SJSA1 (cell line): ENCODE results near the gene CACNA1C. TPM values are rescaled to one million over a fixed set of nuclear protein-coding genes. Genes with fewer than 3 reads are reported as not detected.

Experiments used
- DNase-seq, 2 experiments: peaks; one replicate each; pipeline ENCODE4 v3.0.0-alpha.2; 2015 to 2020; ENCODE audit warnings: low spot score in 2 of 2, low read depth in 1 of 2
- H3K27ac ChIP-seq: fragments of 250-450 bp; sonication (Bioruptor Pico); 2 replicates; pipeline ENCODE4 v1.5.1; 2020; ENCODE audit warnings: mild to moderate bottlenecking, moderate library complexity
- H3K27me3 ChIP-seq: fragments of 250-450 bp; sonication (Bioruptor Pico); replicated peaks from 2 replicates; pipeline ENCODE4 v1.5.1; 2020; ENCODE audit warnings: mild to moderate bottlenecking, moderate library complexity
- H3K36me3 ChIP-seq: fragments of 250-450 bp; sonication (Bioruptor Pico); 2 replicates; pipeline ENCODE4 v1.5.1; 2020; ENCODE audit warnings: mild to moderate bottlenecking
- H3K4me1 ChIP-seq: fragments of 250-450 bp; sonication (Bioruptor Pico); replicated peaks from 2 replicates; pipeline ENCODE4 v1.6.1; 2021; ENCODE audit warnings: mild to moderate bottlenecking
- H3K4me3 ChIP-seq: fragments of 250-450 bp; sonication (Bioruptor Pico); 2 replicates; pipeline ENCODE4 v1.5.1; 2020; ENCODE audit warnings: mild to moderate bottlenecking
- H3K9me3 ChIP-seq: fragments of 250-450 bp; sonication (Bioruptor Pico); replicated peaks from 2 replicates; pipeline ENCODE4 v1.5.1; 2020; ENCODE audit warnings: mild to moderate bottlenecking
- total RNA-seq: library from RNA; depleted of rRNA; stranded (reverse); fragments of >200 nt; shearing (Covaris generic); gene quantifications from 2 replicates; pipeline ENCODE4 v1.2.3, GENCODE V29; 2014

The CACNA1C gene
- total RNA-seq, 1 experiment from 2014 or later: 6.1 TPM

GRCh38 chr12:2451025-2451424 is 398.2 kb downstream of the CACNA1C start:
- H3K4me3 ChIP-seq: no peak overlapping the region
- H3K36me3 ChIP-seq: no peaks in the 10 kb centered on the region
- H3K4me1 ChIP-seq: no peaks in the 10 kb centered on the region
- DNase-seq: no peak
- H3K27ac ChIP-seq: no peak overlapping the region
- no peaks in the 10 kb centered on the region for H3K9me3 ChIP-seq
- H3K27me3 ChIP-seq: no peaks in the 10 kb centered on the region

DNA sequence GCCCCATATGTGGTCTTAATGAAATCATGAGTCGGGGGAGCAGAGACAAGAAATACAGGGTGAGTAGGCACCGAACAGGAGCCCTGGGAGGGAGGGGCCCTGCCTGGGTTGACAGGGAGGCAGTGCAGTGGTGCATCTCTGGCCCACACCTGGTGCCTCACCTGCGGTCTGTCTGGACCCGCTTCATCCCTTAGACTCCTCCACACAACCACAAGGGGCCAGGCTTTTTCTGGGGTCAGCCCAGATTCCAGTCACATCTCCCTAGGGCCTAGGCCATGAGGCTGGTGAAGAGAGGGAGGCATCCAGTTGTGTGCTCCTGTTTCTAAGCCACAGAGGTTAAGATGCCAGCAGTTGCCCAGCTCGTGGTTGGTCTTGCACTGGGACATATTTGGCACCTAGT is 398.7 kb downstream of the CACNA1C start:
- Histone ChIP-seq H3K4me3 (no peak overlapping the region), H3K27ac (no peak overlapping the region), H3K9me3 (no peaks in the 10 kb centered on the region), H3K36me3 (no peaks in the 10 kb centered on the region), H3K27me3 (no peaks in the 10 kb centered on the region), H3K4me1 (no peaks in the 10 kb centered on the region)
- DNase-seq: no peak

DNA sequence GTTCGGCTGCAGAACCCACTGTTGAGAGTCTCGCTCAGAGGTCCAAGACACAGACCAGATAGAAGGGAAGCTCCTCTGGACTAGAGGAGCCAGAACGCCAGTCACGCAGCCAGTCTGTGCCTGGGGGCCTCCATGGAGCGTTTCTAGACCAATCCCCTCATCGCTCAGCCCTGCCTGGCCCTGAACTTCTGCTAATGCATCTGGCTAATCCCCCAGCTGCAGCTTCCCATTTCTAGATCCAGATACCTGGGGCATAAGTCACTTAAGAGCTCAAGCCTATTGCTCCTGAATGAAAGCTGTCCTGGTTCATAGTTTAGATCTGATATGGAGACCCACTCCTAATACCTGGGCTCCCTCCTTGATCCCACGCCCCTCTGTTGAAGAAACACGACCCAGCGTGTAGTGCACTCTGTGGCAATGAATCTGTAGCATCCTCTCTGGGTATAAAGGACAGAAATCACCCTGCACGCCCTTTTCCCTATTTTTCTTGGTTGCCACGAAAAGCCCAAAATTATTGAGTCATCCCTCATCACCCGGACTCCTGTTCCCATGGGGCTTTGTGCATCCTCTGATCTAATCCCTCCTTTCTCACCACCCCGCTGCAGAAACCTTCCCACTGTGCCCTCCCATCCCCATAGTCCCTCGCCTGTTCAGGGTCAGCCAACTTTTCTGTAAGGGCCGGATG is 400.4 kb downstream of the CACNA1C start:
- H3K36me3 ChIP-seq: no peaks in the 10 kb centered on the region
- H3K9me3 ChIP-seq: no peaks in the 10 kb centered on the region
- H3K4me1 ChIP-seq: no peaks in the 10 kb centered on the region
- no peaks in the 10 kb centered on the region for H3K27me3 ChIP-seq
- H3K4me3 ChIP-seq: no peak overlapping the region
- H3K27ac ChIP-seq: no peak overlapping the region
- DNase-seq: no peak

DNA sequence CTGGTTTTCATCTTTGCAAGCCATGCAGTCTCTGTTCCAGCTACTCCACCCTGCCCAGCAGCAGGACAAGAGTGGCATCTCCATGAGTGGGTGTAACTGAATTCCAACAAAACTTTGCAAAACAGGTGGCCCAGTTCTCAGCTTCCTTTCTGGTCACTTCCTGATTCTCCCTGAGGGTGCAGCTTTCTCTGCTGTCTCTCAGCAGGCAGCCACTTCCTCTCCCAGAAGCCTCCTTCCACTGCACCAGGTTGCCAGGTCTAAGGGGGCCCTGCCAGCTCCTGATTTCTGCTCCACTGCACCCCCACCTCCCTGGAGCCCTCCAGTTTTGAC is 400.9 kb downstream of the CACNA1C start:
- no peaks in the 10 kb centered on the region for H3K36me3 ChIP-seq
- no peaks in the 10 kb centered on the region for H3K4me1 ChIP-seq
- no peak for DNase-seq
- no peak overlapping the region for H3K27ac ChIP-seq
- H3K9me3 ChIP-seq: no peaks in the 10 kb centered on the region
- H3K4me3 ChIP-seq: no peak overlapping the region
- no peaks in the 10 kb centered on the region for H3K27me3 ChIP-seq

DNA sequence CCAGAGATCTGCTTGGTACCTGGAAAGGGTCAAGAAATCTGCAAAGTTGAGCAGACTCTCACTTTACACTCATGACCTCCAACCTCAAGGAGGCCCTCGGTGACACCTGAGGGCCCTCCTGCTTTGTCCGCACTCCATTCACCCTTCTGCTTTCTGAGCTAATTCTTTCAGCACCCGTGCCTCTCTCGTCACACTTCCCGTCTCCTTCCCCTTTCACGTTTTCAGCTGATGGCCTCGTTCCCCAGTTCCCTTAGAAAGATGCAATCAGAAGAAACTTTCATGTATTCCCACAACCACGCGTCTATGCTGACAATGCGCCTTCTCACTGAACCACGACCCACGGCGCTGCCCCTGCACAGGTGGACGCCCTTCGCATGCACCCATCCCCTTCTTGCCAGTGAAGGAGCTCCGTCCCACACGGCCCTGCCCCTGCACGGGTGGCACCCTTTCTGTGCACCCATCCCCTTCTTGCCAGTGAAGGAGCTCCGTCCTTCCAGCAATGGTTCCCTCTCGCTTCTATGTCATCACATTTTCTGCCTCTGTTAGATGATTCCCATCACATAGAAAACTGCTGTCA is 401.9 kb downstream of the CACNA1C start:
- Histone ChIP-seq H3K36me3 (0 out of 2 replicates have a peak, but pooled peaks cover 4% of the 10 kb centered on the region), H3K27ac (no peak overlapping the region), H3K4me3 (no peak overlapping the region), H3K27me3 (no peaks in the 10 kb centered on the region), H3K4me1 (no peaks in the 10 kb centered on the region), H3K9me3 (no peaks in the 10 kb centered on the region)
- DNase-seq: no peak

- no peaks in the 10 kb centered on the region for H3K4me1 ChIP-seq
- H3K9me3 ChIP-seq: no peaks in the 10 kb centered on the region
- no peak for DNase-seq
- H3K27me3 ChIP-seq: no peaks in the 10 kb centered on the region
- H3K4me3 ChIP-seq: no peak overlapping the region
- H3K27ac ChIP-seq: no peak overlapping the region
- H3K36me3 ChIP-seq: 0 out of 2 replicates have a peak, but pooled peaks cover 4% of the 10 kb centered on the region
Observed at GRCh38 chr12:2455410-2455809, 402.6 kb downstream of the CACNA1C start.

GRCh38 chr12:2456122-2456812 is 403.5 kb downstream of the CACNA1C start:
- Histone ChIP-seq H3K27me3 (no peaks in the 10 kb centered on the region), H3K36me3 (0 out of 2 replicates have a peak, but pooled peaks cover 4% of the 10 kb centered on the region), H3K4me3 (no peak overlapping the region), H3K9me3 (no peaks in the 10 kb centered on the region), H3K4me1 (no peaks in the 10 kb centered on the region), H3K27ac (no peak overlapping the region)
- DNase-seq: no peak

DNA sequence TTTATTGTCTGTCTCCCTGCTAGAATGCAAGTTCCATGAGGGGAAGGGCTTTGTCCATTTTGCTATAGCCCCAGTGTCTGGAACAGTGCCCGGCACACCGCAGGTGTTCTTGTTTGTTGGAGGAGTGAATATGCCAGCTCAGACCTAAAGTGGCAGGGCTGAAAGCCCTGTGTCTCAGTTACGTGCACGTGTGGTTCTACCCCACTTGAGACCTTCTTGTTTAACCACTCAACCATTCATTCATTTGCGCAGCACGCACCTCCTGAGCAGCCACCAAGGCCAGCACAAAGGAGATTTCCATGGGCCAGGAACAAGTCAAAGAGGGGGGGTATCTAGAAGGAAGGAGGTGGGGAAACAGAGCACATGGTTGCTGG is 404.0 kb downstream of the CACNA1C start:
- no peak for DNase-seq
- no peaks in the 10 kb centered on the region for H3K27me3 ChIP-seq
- no peaks in the 10 kb centered on the region for H3K4me1 ChIP-seq
- no peak overlapping the region for H3K27ac ChIP-seq
- 0 out of 2 replicates have a peak, but pooled peaks cover 4% of the 10 kb centered on the region for H3K36me3 ChIP-seq
- H3K4me3 ChIP-seq: no peak overlapping the region
- H3K9me3 ChIP-seq: no peaks in the 10 kb centered on the region

GRCh38 chr12:2457215-2457932 is 404.6 kb downstream of the CACNA1C start:
- no peaks in the 10 kb centered on the region for H3K9me3 ChIP-seq
- no peak overlapping the region for H3K27ac ChIP-seq
- H3K27me3 ChIP-seq: no peaks in the 10 kb centered on the region
- DNase-seq: no peak
- 0 out of 2 replicates have a peak, but pooled peaks cover 4% of the 10 kb centered on the region for H3K36me3 ChIP-seq
- no peak overlapping the region for H3K4me3 ChIP-seq
- no peaks in the 10 kb centered on the region for H3K4me1 ChIP-seq

- no peaks in the 10 kb centered on the region for H3K9me3 ChIP-seq
- no peak for DNase-seq
- 0 out of 2 replicates have a peak, but pooled peaks cover 4% of the 10 kb centered on the region for H3K36me3 ChIP-seq
- H3K27me3 ChIP-seq: no peaks in the 10 kb centered on the region
- H3K4me1 ChIP-seq: no peaks in the 10 kb centered on the region
- H3K27ac ChIP-seq: no peak overlapping the region
- no peak overlapping the region for H3K4me3 ChIP-seq
Observed at GRCh38 chr12:2457933-2458414, 405.2 kb downstream of the CACNA1C start.

DNA sequence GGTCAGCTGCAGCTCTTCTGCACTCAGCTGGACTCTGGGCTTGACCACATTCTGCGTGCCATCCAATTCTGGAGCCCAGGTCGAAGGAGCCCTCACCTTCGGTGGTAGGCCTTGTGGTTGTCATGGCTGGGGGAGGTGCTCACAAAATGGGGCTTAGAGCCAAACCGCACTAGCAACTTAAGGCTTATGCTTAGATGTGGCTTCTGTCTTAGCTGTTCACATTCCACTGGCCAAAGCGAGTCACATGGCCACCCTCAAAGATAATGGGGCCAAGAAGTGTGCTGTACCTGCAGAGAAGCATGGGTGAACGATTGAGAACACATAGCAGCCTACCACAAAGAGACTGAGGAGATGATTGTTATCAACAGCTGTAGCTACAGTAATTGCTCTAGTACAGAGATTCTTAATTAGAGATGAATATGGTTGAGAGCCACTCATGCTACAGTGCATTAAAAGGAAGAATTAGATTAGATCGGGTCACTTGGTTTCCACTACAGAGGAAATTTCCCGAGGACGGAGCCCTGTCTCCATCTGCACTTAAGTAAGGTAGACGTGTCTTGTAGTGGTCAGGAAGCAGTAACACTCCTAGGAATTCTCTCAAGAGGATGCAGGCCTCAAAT is 407.4 kb downstream of the CACNA1C start:
- Histone ChIP-seq H3K9me3 (no peaks in the 10 kb centered on the region), H3K27me3 (no peaks in the 10 kb centered on the region)

DNA sequence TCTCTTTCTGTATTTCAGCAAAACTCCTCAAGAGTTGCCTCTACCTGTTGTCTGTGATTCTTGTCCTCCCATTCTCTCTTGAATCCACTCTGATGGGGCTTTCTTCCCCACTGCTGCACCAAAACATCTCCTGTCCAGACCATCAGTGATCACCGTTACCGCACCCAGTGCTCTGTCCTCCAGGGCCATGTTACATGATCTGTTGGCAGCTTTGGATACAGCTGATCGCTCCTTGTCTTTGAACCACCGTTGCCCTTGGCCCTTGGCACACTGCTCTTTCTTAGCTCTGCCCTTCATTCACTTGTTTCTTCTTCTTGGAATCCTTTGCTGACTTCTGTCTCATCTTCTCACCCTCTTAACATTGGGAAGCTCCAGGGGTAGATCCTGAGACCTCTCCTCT is 408.3 kb downstream of the CACNA1C start:
- no peaks in the 10 kb centered on the region for H3K4me1 ChIP-seq
- no peaks in the 10 kb centered on the region for H3K27me3 ChIP-seq
- H3K36me3 ChIP-seq: 0 out of 2 replicates have a peak, but pooled peaks cover 4% of the 10 kb centered on the region
- H3K27ac ChIP-seq: no peak overlapping the region
- no peaks in the 10 kb centered on the region for H3K9me3 ChIP-seq
- H3K4me3 ChIP-seq: no peak overlapping the region
- no peak for DNase-seq

More for the DNA sequence above, 407.4 kb downstream of the CACNA1C start:
- no peak for DNase-seq
- no peaks in the 10 kb centered on the region for H3K4me1 ChIP-seq
- H3K36me3 ChIP-seq: 0 out of 2 replicates have a peak, but pooled peaks cover 4% of the 10 kb centered on the region
- H3K4me3 ChIP-seq: no peak overlapping the region
- H3K27ac ChIP-seq: no peak overlapping the region

GRCh38 chr12:2461645-2462044 is 408.9 kb downstream of the CACNA1C start:
- 0 out of 2 replicates have a peak, but pooled peaks cover 4% of the 10 kb centered on the region for H3K36me3 ChIP-seq
- no peaks in the 10 kb centered on the region for H3K9me3 ChIP-seq
- no peak overlapping the region for H3K27ac ChIP-seq
- H3K4me3 ChIP-seq: no peak overlapping the region
- DNase-seq: no peak
- H3K27me3 ChIP-seq: no peaks in the 10 kb centered on the region
- no peaks in the 10 kb centered on the region for H3K4me1 ChIP-seq
